Fibroblast of mammary gland (primary cell): ENCODE results near the gene CDC14B.
"Not testable (repeated sequence)": the region's sequence is repeated elsewhere in the genome, so short reads cannot be mapped to it uniquely, and the experiment has no call there.

Experiments
- DNase-seq: peaks from one replicate; pipeline ENCODE4 v3.0.0-alpha.2; 2010; ENCODE audit warnings: low read depth
- H3K4me3 ChIP-seq: 2 replicates; pipeline ENCODE4 v1.5.1; 2011; ENCODE audit warnings: low read depth, mild to moderate bottlenecking, low read length, moderate library complexity; ENCODE audit not compliant: control insufficient read depth
- CTCF ChIP-seq: conservative IDR thresholded peaks from 2 replicates; pipeline ENCODE4 v1.5.1; 2011; ENCODE audit warnings: low read depth, low read length, inconsistent platforms; ENCODE audit not compliant: control insufficient read depth, insufficient read depth

The CDC14B gene

GRCh38 chr9:96587338-96588315, 32.0 kb downstream of the CDC14B start:
- no peak overlapping the region for H3K4me3 ChIP-seq
- DNase-seq: no peak
- no peak for TF ChIP-seq CTCF

- TF ChIP-seq CTCF: no peak
- DNase-seq: no peak
- H3K4me3 ChIP-seq: no peak overlapping the region
Observed at GRCh38 chr9:96585426-96585825, 34.2 kb downstream of the CDC14B start.

GRCh38 chr9:96582199-96582598, 37.4 kb downstream of the CDC14B start:
- H3K4me3 ChIP-seq, DNase-seq: not testable (repeated sequence)

GRCh38 chr9:96581786-96582185, 37.9 kb downstream of the CDC14B start:
- no peak for TF ChIP-seq CTCF
- H3K4me3 ChIP-seq: no peak overlapping the region
- no peak for DNase-seq

GRCh38 chr9:96581301-96581700, 38.3 kb downstream of the CDC14B start:
- TF ChIP-seq CTCF: no peak
- DNase-seq: no peak
- H3K4me3 ChIP-seq: no peak overlapping the region

- DNase-seq: no peak
- no peak overlapping the region for H3K4me3 ChIP-seq
- TF ChIP-seq CTCF: no peak
Observed at GRCh38 chr9:96574931-96575351, 44.7 kb downstream of the CDC14B start.

GRCh38 chr9:96574455-96574854, 45.2 kb downstream of the CDC14B start:
- TF ChIP-seq CTCF: no peak
- DNase-seq: no peak
- H3K4me3 ChIP-seq: no peak overlapping the region
